IPS-18c (cell line): ENCODE results near the gene GLUL.
"Not testable (repeated sequence)": the region's sequence is repeated elsewhere in the genome, so short reads cannot be mapped to it uniquely, and the experiment has no call there.

Experiments used
- H3K4me3 ChIP-seq: 2 replicates; pipeline ENCODE4 v1.7.0; 2013; ENCODE audit warnings: low read depth, mild to moderate bottlenecking, low read length, moderate library complexity; ENCODE audit not compliant: insufficient read depth
- H3K9me3 ChIP-seq: one replicate; pipeline ENCODE4 v1.6.1; 2013; ENCODE audit warnings: mild to moderate bottlenecking, low read length, moderate library complexity; ENCODE audit not compliant: control insufficient read depth, insufficient read depth

Gene GLUL

GRCh38 chr1:182347019-182347418 lies 44.6 kb downstream of the GLUL start:
- Histone ChIP-seq H3K4me3 (no peak overlapping the region), H3K9me3 (no peaks in the 10 kb centered on the region)

GRCh38 chr1:182340233-182341058 lies 51.1 kb downstream of the GLUL start:
- Histone ChIP-seq H3K9me3 (no peaks in the 10 kb centered on the region), H3K4me3 (no peak overlapping the region)

- Histone ChIP-seq H3K4me3 (no peak overlapping the region), H3K9me3 (no peaks in the 10 kb centered on the region)
Observed at GRCh38 chr1:182339684-182340083, 51.9 kb downstream of the GLUL start.

- no peak overlapping the region for H3K4me3 ChIP-seq
- no peaks in the 10 kb centered on the region for H3K9me3 ChIP-seq
Observed at GRCh38 chr1:182338806-182339370, 52.7 kb downstream of the GLUL start.

- Histone ChIP-seq H3K4me3 (no peak overlapping the region), H3K9me3 (no peaks in the 10 kb centered on the region)
Observed at GRCh38 chr1:182337736-182338571, 53.6 kb downstream of the GLUL start.

- Histone ChIP-seq H3K4me3 (no peak overlapping the region), H3K9me3 (peaks cover 3% of the 10 kb centered on the region)
Observed at GRCh38 chr1:182335771-182336566, 55.6 kb downstream of the GLUL start.

- H3K9me3 ChIP-seq, H3K4me3 ChIP-seq: not testable (repeated sequence)
Observed at GRCh38 chr1:182333071-182333571, 58.5 kb downstream of the GLUL start.

GRCh38 chr1:182332261-182333060 lies 59.1 kb downstream of the GLUL start:
- no peak overlapping the region for H3K4me3 ChIP-seq
- H3K9me3 ChIP-seq: peaks cover 3% of the 10 kb centered on the region
